Smooth muscle cell (in vitro differentiated cells): ENCODE results near the gene COL13A1. TPM values are rescaled to one million over a fixed set of nuclear protein-coding genes. Genes with fewer than 3 reads are reported as not detected.

Source experiments
- DNase-seq: peaks from one replicate; lab custom pipeline; 2025; ENCODE audit not compliant: unreplicated experiment; lab: John Stamatoyannopoulos, UW
- H2AFZ ChIP-seq: fragments of 200-600 bp; sonication (generic); 2 replicates; pipeline ENCODE4 v1.6.0; 2016; ENCODE audit warnings: antibody characterized with exemption, low read depth, mild to moderate bottlenecking
- H3F3A ChIP-seq: fragments of 200-600 bp; sonication (generic); 2 replicates; pipeline ENCODE4 v1.6.0; 2017; ENCODE audit warnings: antibody characterized with exemption, low read depth
- H3K27ac ChIP-seq: fragments of 200-600 bp; sonication (generic); 2 replicates; pipeline ENCODE4 v1.5.1; 2016; ENCODE audit warnings: low read depth, mild to moderate bottlenecking
- H3K27me3 ChIP-seq: fragments of 200-600 bp; sonication (generic); 2 replicates; pipeline ENCODE4 v1.6.1; 2016; ENCODE audit warnings: low read depth, mild to moderate bottlenecking
- H3K36me3 ChIP-seq: fragments of 200-600 bp; sonication (generic); 2 replicates; pipeline ENCODE4 v1.5.1; 2016; ENCODE audit warnings: low read depth
- H3K4me1 ChIP-seq: fragments of 200-600 bp; sonication (generic); 2 replicates; pipeline ENCODE4 v1.5.1; 2016; ENCODE audit warnings: low read depth
- H3K4me2 ChIP-seq: fragments of 200-600 bp; sonication (generic); 2 replicates; pipeline ENCODE4 v1.6.0; 2016; ENCODE audit warnings: mild to moderate bottlenecking
- H3K4me3 ChIP-seq: fragments of 200-600 bp; sonication (generic); 2 replicates; pipeline ENCODE4 v1.5.1; 2016; ENCODE audit warnings: mild to moderate bottlenecking
- H3K79me2 ChIP-seq: fragments of 200-600 bp; sonication (generic); 2 replicates; pipeline ENCODE4 v1.6.0; 2016; ENCODE audit warnings: low read depth, mild to moderate bottlenecking
- H3K9ac ChIP-seq: fragments of 200-600 bp; sonication (generic); 2 replicates; pipeline ENCODE4 v1.6.0; 2016; ENCODE audit warnings: low read depth
- H3K9me3 ChIP-seq: fragments of 200-600 bp; sonication (generic); replicated peaks from 2 replicates; pipeline ENCODE4 v1.5.1; 2016; ENCODE audit warnings: low read depth
- H4K20me1 ChIP-seq: fragments of 200-600 bp; sonication (generic); 2 replicates; pipeline ENCODE4 v1.6.0; 2016; ENCODE audit warnings: low read depth
- WGBS: methylation state at CpG from one replicate; pipeline ENCODE4 v1.1.7; 2016; ENCODE audit warnings: low lambda C conversion rate; 5-methylcytosine and 5-hydroxymethylcytosine counted together
- polyA plus RNA-seq: library from polyadenylated mRNA; unstranded; fragments of >200 nt; fragmentation: Nextera tagmentation; extraction: Ambion mirVana; gene quantifications from 2 replicates; pipeline ENCODE4 v1.2.1, GENCODE V29; 2016
- total RNA-seq: library from RNA; depleted of rRNA; stranded (reverse); fragments of >200 nt; gene quantifications from 2 replicates; pipeline ENCODE4 v1.2.3, GENCODE V29; 2014
- TF ChIP-seq, protein P1 (sequence below): fragments of 200-600 bp; sonication (generic); IDR thresholded peaks from 2 replicates; pipeline ENCODE4 v1.5.1; 2017; ENCODE audit warnings: borderline replicate concordance, mild to moderate bottlenecking, antibody characterized with exemption; ENCODE audit not compliant: insufficient read depth, poor library complexity, severe bottlenecking

Gene COL13A1
- total and polyA plus RNA-seq, 2 experiments from 2014 or later = 6.1 to 15.0 TPM

DNA sequence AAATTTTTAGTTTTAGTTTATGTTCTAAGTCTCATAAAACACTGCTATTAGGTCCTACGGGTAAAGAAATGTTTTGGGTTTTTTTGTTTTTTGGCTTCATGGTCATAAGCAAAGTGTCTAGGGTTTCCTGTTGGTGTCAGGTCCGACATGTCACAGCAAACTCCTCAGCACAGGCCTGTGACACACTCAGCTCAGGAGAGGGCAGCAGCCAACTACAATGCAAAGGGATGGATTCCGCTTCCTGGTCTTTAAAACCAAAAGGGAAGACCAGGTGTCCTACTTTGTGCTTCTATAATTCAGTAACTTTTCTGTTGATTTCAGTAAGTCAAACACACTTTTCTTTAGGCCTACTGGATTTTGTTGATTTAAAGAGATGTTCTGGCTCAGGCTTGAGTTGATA is 167.1 kb downstream of the COL13A1 start:
- Histone ChIP-seq H3K9me3 (no peaks in the 10 kb centered on the region), H3K4me2 (no peak overlapping the region), H3K36me3 (no peaks in the 10 kb centered on the region), H3K27ac (no peak overlapping the region), H3K79me2 (no peaks in the 10 kb centered on the region), H2AFZ (no peak overlapping the region), H3K4me3 (no peak overlapping the region), H3K27me3 (peaks cover 51% of the 10 kb centered on the region), H4K20me1 (no peaks in the 10 kb centered on the region), H3K9ac (no peak overlapping the region), H3K4me1 (no peaks in the 10 kb centered on the region), H3F3A (no peaks in the 10 kb centered on the region)
- 74% methylated on average over 3 of the region's 3 CpGs for WGBS
- TF ChIP-seq, protein P1, sequence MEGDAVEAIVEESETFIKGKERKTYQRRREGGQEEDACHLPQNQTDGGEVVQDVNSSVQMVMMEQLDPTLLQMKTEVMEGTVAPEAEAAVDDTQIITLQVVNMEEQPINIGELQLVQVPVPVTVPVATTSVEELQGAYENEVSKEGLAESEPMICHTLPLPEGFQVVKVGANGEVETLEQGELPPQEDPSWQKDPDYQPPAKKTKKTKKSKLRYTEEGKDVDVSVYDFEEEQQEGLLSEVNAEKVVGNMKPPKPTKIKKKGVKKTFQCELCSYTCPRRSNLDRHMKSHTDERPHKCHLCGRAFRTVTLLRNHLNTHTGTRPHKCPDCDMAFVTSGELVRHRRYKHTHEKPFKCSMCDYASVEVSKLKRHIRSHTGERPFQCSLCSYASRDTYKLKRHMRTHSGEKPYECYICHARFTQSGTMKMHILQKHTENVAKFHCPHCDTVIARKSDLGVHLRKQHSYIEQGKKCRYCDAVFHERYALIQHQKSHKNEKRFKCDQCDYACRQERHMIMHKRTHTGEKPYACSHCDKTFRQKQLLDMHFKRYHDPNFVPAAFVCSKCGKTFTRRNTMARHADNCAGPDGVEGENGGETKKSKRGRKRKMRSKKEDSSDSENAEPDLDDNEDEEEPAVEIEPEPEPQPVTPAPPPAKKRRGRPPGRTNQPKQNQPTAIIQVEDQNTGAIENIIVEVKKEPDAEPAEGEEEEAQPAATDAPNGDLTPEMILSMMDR = peak; percentile 6
- no peak for DNase-seq

- no peak overlapping the region for H3K4me2 ChIP-seq
- DNase-seq = no peak
- no peak overlapping the region for H3K4me3 ChIP-seq
- H3F3A ChIP-seq = no peaks in the 10 kb centered on the region
- H3K27ac ChIP-seq = no peak overlapping the region
- no peak overlapping the region for H3K9ac ChIP-seq
- H3K9me3 ChIP-seq = no peaks in the 10 kb centered on the region
- WGBS = 87% methylated on average over 3 of the region's 3 CpGs
- TF ChIP-seq, protein P1 = no peak
- no peaks in the 10 kb centered on the region for H3K36me3 ChIP-seq
- no peak overlapping the region for H2AFZ ChIP-seq
- no peaks in the 10 kb centered on the region for H3K79me2 ChIP-seq
- peaks cover 42% of the 10 kb centered on the region for H3K27me3 ChIP-seq
- no peaks in the 10 kb centered on the region for H4K20me1 ChIP-seq
- no peaks in the 10 kb centered on the region for H3K4me1 ChIP-seq
Measured at GRCh38 chr10:69969977-69970376, 168.3 kb downstream of the COL13A1 start.

GRCh38 chr10:69972981-69973397 is 171.3 kb downstream of the COL13A1 start:
- H3K9me3 ChIP-seq = no peaks in the 10 kb centered on the region
- no peaks in the 10 kb centered on the region for H3K79me2 ChIP-seq
- H4K20me1 ChIP-seq = no peaks in the 10 kb centered on the region
- 62% methylated on average over 3 of the region's 3 CpGs for WGBS
- TF ChIP-seq, protein P1 = no peak
- H3K27me3 ChIP-seq = peaks cover 38% of the 10 kb centered on the region
- H3K9ac ChIP-seq = no peak overlapping the region
- H3F3A ChIP-seq = no peaks in the 10 kb centered on the region
- no peak overlapping the region for H3K4me3 ChIP-seq
- H3K27ac ChIP-seq = no peak overlapping the region
- no peaks in the 10 kb centered on the region for H3K4me1 ChIP-seq
- H3K36me3 ChIP-seq = no peaks in the 10 kb centered on the region
- no peak for DNase-seq
- H2AFZ ChIP-seq = no peak overlapping the region
- no peak overlapping the region for H3K4me2 ChIP-seq

DNA sequence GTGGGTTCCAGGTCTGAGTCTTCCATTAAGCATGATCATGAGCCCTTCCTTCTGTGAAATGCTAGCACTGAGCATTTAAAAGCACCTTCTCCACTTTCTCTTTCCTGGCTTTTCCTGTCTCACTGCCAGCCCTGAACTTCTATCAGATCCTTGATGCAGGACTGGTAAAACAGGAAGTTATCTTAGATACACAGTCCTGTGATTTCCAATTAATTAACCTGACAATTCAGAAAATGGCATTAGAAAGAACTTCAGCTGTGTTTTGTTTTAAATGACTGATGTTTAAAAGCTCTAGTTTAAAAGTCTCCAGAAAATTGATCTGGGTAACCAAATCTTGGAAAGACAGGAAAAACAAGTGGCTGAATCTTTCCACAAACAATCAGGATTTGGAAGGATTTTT is 172.0 kb downstream of the COL13A1 start:
- H3K4me1 ChIP-seq = no peaks in the 10 kb centered on the region
- H3K27me3 ChIP-seq = peaks cover 38% of the 10 kb centered on the region
- H3K4me3 ChIP-seq = no peak overlapping the region
- no peaks in the 10 kb centered on the region for H3K36me3 ChIP-seq
- H3F3A ChIP-seq = no peaks in the 10 kb centered on the region
- H3K27ac ChIP-seq = no peak overlapping the region
- H3K9ac ChIP-seq = no peak overlapping the region
- H2AFZ ChIP-seq = no peak overlapping the region
- TF ChIP-seq, protein P1 = no peak
- no peaks in the 10 kb centered on the region for H3K79me2 ChIP-seq
- DNase-seq = no peak
- H3K9me3 ChIP-seq = no peaks in the 10 kb centered on the region
- H4K20me1 ChIP-seq = no peaks in the 10 kb centered on the region
- no peak overlapping the region for H3K4me2 ChIP-seq
